LNCaP clone FGC (cell line): ENCODE measurements around the gene AGR3.

ENCODE experiments used
- DNase-seq: peaks from one replicate; pipeline ENCODE4 v3.0.0-alpha.2; 2011; ENCODE audit warnings: low read depth
- H3K4me3 ChIP-seq: 2 replicates; pipeline ENCODE4 v1.5.1; 2011; ENCODE audit warnings: mild to moderate bottlenecking, low read depth, low read length, control low read depth
- CTCF ChIP-seq: IDR thresholded peaks from 2 replicates; pipeline ENCODE4 v1.5.1; 2012; ENCODE audit warnings: mild to moderate bottlenecking; ENCODE audit not compliant: control insufficient read depth, insufficient read depth; ENCODE audit errors: extremely low read depth

The AGR3 gene

GRCh38 chr7:16850614-16851466, 30.9 kb downstream of the AGR3 start:
- H3K4me3 ChIP-seq, result no peak overlapping the region
- no peak for TF ChIP-seq CTCF
- DNase-seq, result no peak

GRCh38 chr7:16849296-16850148, 32.3 kb downstream of the AGR3 start:
- no peak for TF ChIP-seq CTCF
- no peak for DNase-seq
- no peak overlapping the region for H3K4me3 ChIP-seq

- H3K4me3 ChIP-seq, result no peak overlapping the region
- TF ChIP-seq CTCF, result no peak
- peak; percentile 77 for DNase-seq
These were observed 34.4 kb downstream of the AGR3 start for GRCh38 chr7:16847381-16847860.

- no peak overlapping the region for H3K4me3 ChIP-seq
- no peak for TF ChIP-seq CTCF
- DNase-seq, result no peak
These were observed 35.1 kb downstream of the AGR3 start for GRCh38 chr7:16846601-16847165.

- TF ChIP-seq CTCF, result no peak
- no peak overlapping the region for H3K4me3 ChIP-seq
- DNase-seq, result no peak
These were observed 36.0 kb downstream of the AGR3 start for GRCh38 chr7:16845746-16846145.

- no peak overlapping the region for H3K4me3 ChIP-seq
- TF ChIP-seq CTCF, result no peak
- no peak for DNase-seq
These were observed 40.1 kb downstream of the AGR3 start for GRCh38 chr7:16841681-16842080.
